ENCODE results near the gene FAM53B.

FAM53B gene

GRCh38 chr10:124717911-124718741, 26.1 kb downstream of the FAM53B start:
- TF ChIP-seq CTCF (conservative IDR thresholded peaks at IDR 0.05; ENCODE audit: low read depth): no peak
- no peak for DNase-seq (ENCODE audit: low spot score)
- ChIA-PET CTCF (interaction anchor here (0.6 to 1.0 kb wide), 2 partner anchors 23 to 191 kb away, joined by 3 to 4 read pairs; no protein-coding TSS in a partner anchor), POLR2A (ENCODE audit: low non-redundant PET) (no interaction called here)
- peak overlapping the region; percentile 83 for H3K27ac ChIP-seq

- POLR2A ChIA-PET (ENCODE audit: low non-redundant PET): no interaction called here
- TF ChIP-seq CTCF (conservative IDR thresholded peaks at IDR 0.05; ENCODE audit: low read depth): no peak
- DNase-seq (ENCODE audit: low spot score): no peak
- H3K27ac ChIP-seq: no peak overlapping the region; the same call in 1 of the 2 replicates
- CTCF ChIA-PET: interaction anchor here (1.0 kb wide), 1 partner anchor 24 kb away, joined by 4 read pairs; no protein-coding TSS in a partner anchor
These were observed 27.0 kb downstream of the FAM53B start for GRCh38 chr10:124717041-124717757.

GRCh38 chr10:124716369-124716768, 27.8 kb downstream of the FAM53B start:
- DNase-seq (ENCODE audit: low spot score): no peak
- ChIA-PET POLR2A (ENCODE audit: low non-redundant PET) (no interaction called here), CTCF (interaction anchor here (0.6 kb wide), 1 partner anchor 16 kb away, joined by 6 read pairs; no protein-coding TSS in a partner anchor)
- TF ChIP-seq CTCF (conservative IDR thresholded peaks at IDR 0.05; ENCODE audit: low read depth): no peak
- no peak overlapping the region for H3K27ac ChIP-seq

GRCh38 chr10:124715439-124715838, 28.7 kb downstream of the FAM53B start:
- POLR2A ChIA-PET (ENCODE audit: low non-redundant PET): no interaction called here
- CTCF ChIA-PET: interaction anchor here (0.5 kb wide), 1 partner anchor 72 kb away, joined by 4 read pairs; no protein-coding TSS in a partner anchor
- no peak for DNase-seq (ENCODE audit: low spot score)
- H3K27ac ChIP-seq: 0 out of 2 replicates have a peak overlapping the region, but pooled peaks have one; percentile 8
- TF ChIP-seq CTCF (conservative IDR thresholded peaks at IDR 0.05; ENCODE audit: low read depth): no peak

GRCh38 chr10:124713679-124714255, 30.4 kb downstream of the FAM53B start:
- no peak for TF ChIP-seq CTCF (conservative IDR thresholded peaks at IDR 0.05; ENCODE audit: low read depth)
- POLR2A ChIA-PET (ENCODE audit: low non-redundant PET): no interaction called here
- H3K27ac ChIP-seq: no peak overlapping the region
- no peak for DNase-seq (ENCODE audit: low spot score)
- CTCF ChIA-PET: interaction anchor here (0.7 to 1.2 kb wide), 2 partner anchors 27 to 183 kb away, joined by 3 to 5 read pairs; no protein-coding TSS in a partner anchor
